HG03558 (cell line): ENCODE measurements around the gene TCP11.

ENCODE experiments used
- ATAC-seq: cut with Tn5 transposase; IDR thresholded peaks from one replicate; pipeline ENCODE4 v1.9.1; 2021; ENCODE audit warnings: moderate number of reproducible peaks; ENCODE audit not compliant: unreplicated experiment; ENCODE audit errors: extremely low read depth

TCP11 gene

GRCh38 chr6:35173427-35174087, 32.4 kb upstream of the TCP11 start:
- no peak for ATAC-seq

- no peak for ATAC-seq
These were observed 31.9 kb upstream of the TCP11 start for GRCh38 chr6:35173044-35173426.

- ATAC-seq = no peak
These were observed 29.8 kb upstream of the TCP11 start for GRCh38 chr6:35170891-35171290.

- ATAC-seq = no peak
These were observed 29.0 kb upstream of the TCP11 start for GRCh38 chr6:35170166-35170565.

- ATAC-seq = no peak
These were observed 27.3 kb upstream of the TCP11 start for GRCh38 chr6:35168461-35168861.

- ATAC-seq = no peak
These were observed 26.4 kb upstream of the TCP11 start for GRCh38 chr6:35167505-35167904.

- ATAC-seq = no peak
These were observed 25.4 kb upstream of the TCP11 start for GRCh38 chr6:35166520-35166919.

- no peak for ATAC-seq
These were observed 25.0 kb upstream of the TCP11 start for GRCh38 chr6:35166116-35166515.

- no peak for ATAC-seq
These were observed 24.5 kb upstream of the TCP11 start for GRCh38 chr6:35165630-35166071.

- no peak for ATAC-seq
These were observed 23.7 kb upstream of the TCP11 start for GRCh38 chr6:35164868-35165267.

GRCh38 chr6:35164277-35164676, 23.1 kb upstream of the TCP11 start:
- no peak for ATAC-seq

GRCh38 chr6:35163836-35164235, 22.7 kb upstream of the TCP11 start:
- no peak for ATAC-seq

- ATAC-seq = no peak
These were observed 20.9 kb upstream of the TCP11 start for GRCh38 chr6:35161776-35162607.

- no peak for ATAC-seq
These were observed 20.1 kb upstream of the TCP11 start for GRCh38 chr6:35161266-35161665.

GRCh38 chr6:35160642-35161041, 19.5 kb upstream of the TCP11 start:
- no peak for ATAC-seq

GRCh38 chr6:35158520-35158919, 17.4 kb upstream of the TCP11 start:
- ATAC-seq = no peak

- no peak for ATAC-seq
These were observed 13.8 kb upstream of the TCP11 start for GRCh38 chr6:35154947-35155346.

GRCh38 chr6:35154262-35154661, 13.1 kb upstream of the TCP11 start:
- ATAC-seq = no peak

GRCh38 chr6:35152067-35152707, 11.0 kb upstream of the TCP11 start:
- no peak for ATAC-seq

- ATAC-seq = no peak
These were observed 10.3 kb upstream of the TCP11 start for GRCh38 chr6:35151466-35151865.

GRCh38 chr6:35149891-35150566, 8.9 kb upstream of the TCP11 start:
- no peak for ATAC-seq
